Progenitor cell of endocrine pancreas (in vitro differentiated cells): ENCODE results near the gene ACACB. TPM values are rescaled to one million over a fixed set of nuclear protein-coding genes. Genes with fewer than 3 reads are reported as not detected.

ENCODE experiments used
- DNase-seq: peaks from one replicate; pipeline ENCODE4 v3.0.0; 2021; ENCODE audit warnings: low spot score; ENCODE audit not compliant: unreplicated experiment
- H3K27ac Mint-ChIP-seq: 2 replicates; pipeline ENCODE4 v1.8.0; 2021; ENCODE audit warnings: mild to moderate bottlenecking, moderate library complexity, mixed read lengths
- H3K27me3 Mint-ChIP-seq: 2 replicates; pipeline ENCODE4 v1.8.0; 2021; ENCODE audit warnings: mixed read lengths
- H3K36me3 Mint-ChIP-seq: 2 replicates; pipeline ENCODE4 v1.8.0; 2022; ENCODE audit warnings: mixed read lengths; ENCODE audit not compliant: insufficient read depth
- H3K4me1 Mint-ChIP-seq: 2 replicates; pipeline ENCODE4 v1.8.0; 2021; ENCODE audit warnings: low read depth, mixed read lengths
- H3K4me3 Mint-ChIP-seq: 2 replicates; pipeline ENCODE4 v1.8.0; 2021; ENCODE audit warnings: low read depth, mild to moderate bottlenecking, moderate library complexity, mixed read lengths
- H3K9me3 Mint-ChIP-seq: 2 replicates; pipeline ENCODE4 v1.8.0; 2021; ENCODE audit warnings: low read depth, mixed read lengths
- total RNA-seq: library from RNA; stranded (reverse); gene quantifications from 2 replicates; pipeline ENCODE4 v1.2.1, GENCODE V29; 2021
- TF ChIP-seq, protein P1 (sequence below): fragments of 200-600 bp; sonication (generic); IDR thresholded peaks from one replicate; pipeline ENCODE4 v1.5.0; 2021; ENCODE audit warnings: antibody characterized with exemption, mild to moderate bottlenecking; ENCODE audit not compliant: unreplicated experiment

ACACB gene
- total RNA-seq, 1 donor from 2014 or later = 47.3 TPM

DNA sequence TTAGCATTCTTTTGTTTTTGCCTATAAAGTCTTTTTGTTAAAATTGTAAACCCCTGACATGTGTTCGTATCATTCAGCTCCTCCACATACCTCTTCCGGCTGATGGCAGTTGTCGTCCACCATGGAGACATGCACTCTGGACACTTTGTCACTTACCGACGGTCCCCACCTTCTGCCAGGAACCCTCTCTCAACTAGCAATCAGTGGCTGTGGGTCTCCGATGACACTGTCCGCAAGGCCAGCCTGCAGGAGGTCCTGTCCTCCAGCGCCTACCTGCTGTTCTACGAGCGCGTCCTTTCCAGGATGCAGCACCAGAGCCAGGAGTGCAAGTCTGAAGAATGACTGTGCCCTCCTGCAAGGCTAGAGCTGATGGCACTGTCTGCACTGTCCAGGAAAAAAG lies 30.8 kb upstream of the ACACB start:
- Mint-ChIP-seq H3K4me1 (no peaks in the 10 kb centered on the region), H3K9me3 (no peaks in the 10 kb centered on the region), H3K27ac (no peak overlapping the region), H3K4me3 (no peak overlapping the region), H3K27me3 (no peaks in the 10 kb centered on the region), H3K36me3 (peaks cover 15% of the 10 kb centered on the region)
- no peak for DNase-seq
- TF ChIP-seq, protein P1, sequence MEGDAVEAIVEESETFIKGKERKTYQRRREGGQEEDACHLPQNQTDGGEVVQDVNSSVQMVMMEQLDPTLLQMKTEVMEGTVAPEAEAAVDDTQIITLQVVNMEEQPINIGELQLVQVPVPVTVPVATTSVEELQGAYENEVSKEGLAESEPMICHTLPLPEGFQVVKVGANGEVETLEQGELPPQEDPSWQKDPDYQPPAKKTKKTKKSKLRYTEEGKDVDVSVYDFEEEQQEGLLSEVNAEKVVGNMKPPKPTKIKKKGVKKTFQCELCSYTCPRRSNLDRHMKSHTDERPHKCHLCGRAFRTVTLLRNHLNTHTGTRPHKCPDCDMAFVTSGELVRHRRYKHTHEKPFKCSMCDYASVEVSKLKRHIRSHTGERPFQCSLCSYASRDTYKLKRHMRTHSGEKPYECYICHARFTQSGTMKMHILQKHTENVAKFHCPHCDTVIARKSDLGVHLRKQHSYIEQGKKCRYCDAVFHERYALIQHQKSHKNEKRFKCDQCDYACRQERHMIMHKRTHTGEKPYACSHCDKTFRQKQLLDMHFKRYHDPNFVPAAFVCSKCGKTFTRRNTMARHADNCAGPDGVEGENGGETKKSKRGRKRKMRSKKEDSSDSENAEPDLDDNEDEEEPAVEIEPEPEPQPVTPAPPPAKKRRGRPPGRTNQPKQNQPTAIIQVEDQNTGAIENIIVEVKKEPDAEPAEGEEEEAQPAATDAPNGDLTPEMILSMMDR = no peak

DNA sequence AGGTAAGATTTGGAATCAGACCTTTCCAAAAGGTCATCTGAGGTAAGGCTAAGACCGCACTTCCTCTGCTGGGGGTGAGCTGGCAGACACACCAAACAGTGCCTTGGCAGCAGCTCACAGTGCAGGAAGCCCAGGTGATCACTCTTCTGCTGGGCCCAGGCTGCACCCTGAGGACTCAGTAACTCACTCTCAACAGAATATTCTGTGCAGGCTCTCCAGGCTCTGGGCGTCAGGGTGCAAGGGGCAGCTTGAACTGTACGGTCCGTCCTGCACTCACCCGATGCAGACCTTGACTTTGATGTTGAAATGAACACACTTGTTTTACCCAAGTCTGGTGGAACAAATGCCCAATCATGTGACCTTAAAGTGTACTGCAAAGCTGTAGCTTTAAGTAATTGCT lies 29.1 kb upstream of the ACACB start:
- TF ChIP-seq, protein P1 = no peak
- Mint-ChIP-seq H3K27me3 (no peaks in the 10 kb centered on the region), H3K27ac (no peak overlapping the region), H3K36me3 (peaks cover 13% of the 10 kb centered on the region), H3K9me3 (no peaks in the 10 kb centered on the region), H3K4me3 (no peak overlapping the region), H3K4me1 (peaks cover 4% of the 10 kb centered on the region)
- no peak for DNase-seq

DNA sequence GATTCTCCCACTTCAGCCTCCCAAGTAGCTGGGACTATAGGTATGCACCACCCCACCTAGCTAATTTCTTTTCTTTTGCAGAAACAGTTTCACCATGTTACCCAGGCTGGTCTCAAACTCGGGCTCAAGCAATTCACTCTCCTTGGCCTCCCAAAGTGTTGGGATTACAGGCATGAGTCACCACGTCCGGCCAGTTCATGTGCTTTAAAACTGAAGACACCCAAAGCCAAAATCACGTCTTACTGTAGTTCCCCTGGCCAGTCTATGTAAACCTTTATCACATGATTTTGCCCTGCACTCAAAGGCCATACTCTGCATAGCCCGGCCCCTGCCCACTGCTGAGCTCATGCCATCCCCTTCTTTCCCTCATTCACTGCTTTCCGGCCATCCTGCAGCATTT lies 27.6 kb upstream of the ACACB start:
- Mint-ChIP-seq H3K27ac (peak overlapping the region; percentile 31), H3K4me1 (peaks cover 12% of the 10 kb centered on the region), H3K36me3 (peaks cover 17% of the 10 kb centered on the region), H3K27me3 (no peaks in the 10 kb centered on the region), H3K4me3 (no peak overlapping the region), H3K9me3 (no peaks in the 10 kb centered on the region)
- TF ChIP-seq, protein P1 = no peak
- DNase-seq = no peak

DNA sequence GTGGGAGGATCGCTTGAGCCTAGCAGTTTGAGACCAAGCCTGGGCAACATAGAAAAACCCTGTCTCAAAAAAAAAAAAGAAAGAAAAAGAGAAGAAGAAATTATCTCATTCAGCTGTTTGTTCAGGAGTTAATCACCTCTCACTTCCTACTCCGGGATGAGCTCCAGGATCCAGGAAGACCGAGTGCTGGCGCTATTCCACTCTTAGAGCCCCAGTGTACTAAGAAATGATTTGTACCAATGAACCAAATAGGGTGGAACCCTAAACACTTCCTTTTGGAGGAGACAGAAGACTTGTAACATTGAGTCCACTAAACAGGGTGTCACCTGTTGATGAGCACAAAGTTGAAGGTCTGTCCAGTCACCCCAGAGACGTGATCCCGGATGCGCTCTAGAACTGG lies 26.7 kb upstream of the ACACB start:
- DNase-seq = no peak
- no peak overlapping the region for H3K27ac Mint-ChIP-seq
- peaks cover 17% of the 10 kb centered on the region for H3K36me3 Mint-ChIP-seq
- H3K4me3 Mint-ChIP-seq = no peak overlapping the region
- no peaks in the 10 kb centered on the region for H3K9me3 Mint-ChIP-seq
- H3K27me3 Mint-ChIP-seq = no peaks in the 10 kb centered on the region
- peaks cover 12% of the 10 kb centered on the region for H3K4me1 Mint-ChIP-seq
- TF ChIP-seq, protein P1 = no peak

DNA sequence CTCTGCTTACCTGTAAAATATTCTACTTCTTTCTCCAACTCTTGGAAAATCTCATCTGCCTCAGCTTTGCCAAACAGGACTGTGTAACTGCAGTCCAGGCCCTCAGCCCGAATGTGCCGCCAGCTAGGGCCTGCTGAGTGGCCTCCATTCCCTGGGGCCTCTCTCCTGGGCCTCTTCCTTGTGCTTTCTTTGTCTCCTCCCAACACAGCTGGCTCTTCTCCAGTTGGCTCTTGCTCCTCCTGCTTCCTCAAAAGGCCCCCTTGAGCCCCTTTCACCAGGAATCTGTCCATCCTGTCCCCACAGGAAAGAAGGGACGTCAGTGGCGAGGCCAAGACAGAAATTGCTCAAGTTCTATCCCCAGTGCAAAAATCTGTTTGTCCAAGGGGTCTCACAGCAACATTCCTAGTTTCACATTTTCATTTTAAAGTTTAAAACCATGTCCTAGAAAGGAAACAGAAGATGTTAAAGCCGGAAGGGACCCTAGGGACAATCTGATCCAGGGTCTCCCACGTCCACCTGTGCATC lies 23.8 kb upstream of the ACACB start:
- H3K36me3 Mint-ChIP-seq = peaks cover 13% of the 10 kb centered on the region
- H3K9me3 Mint-ChIP-seq = no peaks in the 10 kb centered on the region
- peaks cover 12% of the 10 kb centered on the region for H3K4me1 Mint-ChIP-seq
- no peak for DNase-seq
- TF ChIP-seq, protein P1 = no peak
- H3K27ac Mint-ChIP-seq = peak overlapping the region; percentile 79
- H3K4me3 Mint-ChIP-seq = peak overlapping the region; percentile 76
- no peaks in the 10 kb centered on the region for H3K27me3 Mint-ChIP-seq
